Measurements from ENCODE around the gene PARVG. TPM values are rescaled to one million over a fixed set of nuclear protein-coding genes. Genes with fewer than 3 reads are reported as not detected.

PARVG gene
- total and polyA plus RNA-seq, 12 donors, result 1.4 to 61.1 (median 14.8) TPM

GRCh38 chr22:44162960-44163359 lies 17.8 kb upstream of the PARVG start:
- intact Hi-C loops (cut with DNase I), result no loop called here
- no peaks in the 10 kb centered on the region for H3K36me3 ChIP-seq (replicated peaks in 1 of 2)
- peaks cover 0 to 7% of the 10 kb centered on the region in 2 donors for H3K4me1 ChIP-seq (replicated peaks in 1 of 2)
- DNase-seq, result no peak
- H3K27me3 ChIP-seq, result no peaks in the 10 kb centered on the region
- TF ChIP-seq CTCF (IDR thresholded peaks at IDR 0.05) (no peak), POLR2A (IDR thresholded peaks at IDR 0.05) (no peak)
- H3K27ac ChIP-seq, result no peak overlapping the region
- 91 to 97% (median 94%) methylated on average over 11 to 13 of the region's 13 CpGs for WGBS, 4 donors
- no peaks in the 10 kb centered on the region for H3K9me3 ChIP-seq (replicated peaks in 1 of 3)
- no peak overlapping the region for H3K4me3 ChIP-seq

- peaks cover 0 to 7% of the 10 kb centered on the region in 2 donors for H3K4me1 ChIP-seq (replicated peaks in 1 of 2)
- H3K27ac ChIP-seq, result no peak overlapping the region
- DNase-seq, result no peak
- H3K36me3 ChIP-seq (replicated peaks in 1 of 2), result no peaks in the 10 kb centered on the region
- TF ChIP-seq POLR2A (IDR thresholded peaks at IDR 0.05) (no peak), CTCF (IDR thresholded peaks at IDR 0.05) (no peak)
- H3K27me3 ChIP-seq, result no peaks in the 10 kb centered on the region
- 91 to 95% (median 91%) methylated on average over 7 to 18 of the region's 18 CpGs for WGBS, 4 donors
- intact Hi-C loops (cut with DNase I), result no loop called here
- H3K4me3 ChIP-seq, result no peak overlapping the region
- no peaks in the 10 kb centered on the region for H3K9me3 ChIP-seq (replicated peaks in 1 of 3)
Measured at GRCh38 chr22:44163536-44163935, 17.2 kb upstream of the PARVG start.

- no peak for DNase-seq
- H3K4me1 ChIP-seq (replicated peaks in 1 of 2), result peaks cover 0 to 7% of the 10 kb centered on the region in 2 donors
- TF ChIP-seq CTCF (IDR thresholded peaks at IDR 0.05) (no peak), POLR2A (IDR thresholded peaks at IDR 0.05) (no peak)
- H3K36me3 ChIP-seq (replicated peaks in 1 of 2), result no peaks in the 10 kb centered on the region
- no peak overlapping the region for H3K27ac ChIP-seq
- no peaks in the 10 kb centered on the region for H3K27me3 ChIP-seq
- no peak overlapping the region for H3K4me3 ChIP-seq
- 86 to 90% (median 88%) methylated on average over 6 to 11 of the region's 11 CpGs for WGBS, 4 donors
- intact Hi-C loops (cut with DNase I), result no loop called here
- H3K9me3 ChIP-seq (replicated peaks in 1 of 3), result no peaks in the 10 kb centered on the region
Measured at GRCh38 chr22:44164031-44164430, 16.7 kb upstream of the PARVG start.

- Histone ChIP-seq H3K4me3 (no peak overlapping the region), H3K9me3 (replicated peaks in 1 of 3) (no peaks in the 10 kb centered on the region), H3K27ac (no peak overlapping the region), H3K27me3 (no peaks in the 10 kb centered on the region), H3K36me3 (replicated peaks in 1 of 2) (no peaks in the 10 kb centered on the region), H3K4me1 (replicated peaks in 1 of 2) (peaks cover 0 to 4% of the 10 kb centered on the region in 2 donors)
- WGBS, 4 donors, result 91 to 100% (median 93%) methylated on average over 1 to 15 of the region's 15 CpGs
- no peak for DNase-seq
- TF ChIP-seq POLR2A (IDR thresholded peaks at IDR 0.05) (no peak), CTCF (IDR thresholded peaks at IDR 0.05) (no peak)
- intact Hi-C loops (cut with DNase I), result no loop called here
Measured at GRCh38 chr22:44165286-44165874, 15.3 kb upstream of the PARVG start.
